ENCODE results near the gene SLC38A11. TPM values are rescaled to one million over a fixed set of nuclear protein-coding genes. Genes with fewer than 3 reads are reported as not detected.

The SLC38A11 gene
- polyA plus RNA-seq, 1 of the 3 experiments (the other 2 are of a cell fraction) = not detected

GRCh38 chr2:164877169-164877568, 78.2 kb downstream of the SLC38A11 start:
- H3K9me2 ChIP-seq = no peaks in the 10 kb centered on the region
- CTCF ChIA-PET = interaction anchor here (1.1 kb wide), 1 partner anchor 15 kb away, joined by 3 read pairs; no protein-coding TSS in a partner anchor
- H3K4me2 ChIP-seq = no peak overlapping the region
- H3K4me3 ChIP-seq (ENCODE audit: low read depth in 2 of 2, low read length in 1 of 2) = no peak overlapping the region
- no peaks in the 10 kb centered on the region for H4K20me1 ChIP-seq (ENCODE audit: insufficient read depth)
- DNase-seq = no peak
- no peaks in the 10 kb centered on the region for H3K9me3 ChIP-seq
- H3F3A ChIP-seq (replicated peaks; ENCODE audit: insufficient read depth) = no peaks in the 10 kb centered on the region
- TF ChIP-seq SMC3 (IDR thresholded peaks at IDR 0.05; ENCODE audit: low read depth, low read length) = no peak
- TF ChIP-seq NFIC (IDR thresholded peaks at IDR 0.05; ENCODE audit: borderline replicate concordance) = no peak
- no peak for TF ChIP-seq FOXM1 (IDR thresholded peaks at IDR 0.05; ENCODE audit: low read depth)
- no peak for TF ChIP-seq MXI1 (IDR thresholded peaks at IDR 0.05; ENCODE audit: low read depth, low read length)
- TF ChIP-seq TEAD4 (IDR thresholded peaks at IDR 0.05; ENCODE audit: borderline replicate concordance, insufficient read depth) = no peak
- no peak for TF ChIP-seq RXRA (IDR thresholded peaks at IDR 0.05; ENCODE audit: borderline replicate concordance, low read depth)
- TF ChIP-seq GATA2 (CRISPR knock-in tag; IDR thresholded peaks at IDR 0.05) = no peak
- no peak for TF ChIP-seq MEF2A (IDR thresholded peaks at IDR 0.05; ENCODE audit: borderline replicate concordance, low read depth)
- TF ChIP-seq FOSL2 (IDR thresholded peaks at IDR 0.05; ENCODE audit: borderline replicate concordance, low read depth) = no peak
- no peak for TF ChIP-seq NRF1 (IDR thresholded peaks at IDR 0.05; ENCODE audit: low read depth, low read length)
- TF ChIP-seq RFX5 (IDR thresholded peaks at IDR 0.05; ENCODE audit: low read length) = no peak
- no peak for TF ChIP-seq ELF1 (IDR thresholded peaks at IDR 0.05)
- no peak for TF ChIP-seq TAF1 (IDR thresholded peaks at IDR 0.05; ENCODE audit: borderline replicate concordance, low read depth, low read length)
- no peak for TF ChIP-seq YY1 (IDR thresholded peaks at IDR 0.05; ENCODE audit: low read depth)
- no peak for TF ChIP-seq TCF12 (IDR thresholded peaks at IDR 0.05)
- no peak for TF ChIP-seq EZH2phosphoT487 (IDR thresholded peaks at IDR 0.05; ENCODE audit: borderline replicate concordance, low read depth)
- no peak for TF ChIP-seq SIN3A (IDR thresholded peaks at IDR 0.05; ENCODE audit: borderline replicate concordance, low read depth, low read length)
- no peak for TF ChIP-seq JUND (IDR thresholded peaks at IDR 0.05)
- TF ChIP-seq RAD21 (IDR thresholded peaks at IDR 0.05; ENCODE audit: low read length) = no peak
- H3K79me2 ChIP-seq (ENCODE audit: insufficient read depth) = no peaks in the 10 kb centered on the region
- H2AFZ ChIP-seq (ENCODE audit: low read depth) = no peak overlapping the region
- H3K36me3 ChIP-seq (replicated peaks in 1 of 2; ENCODE audit: control insufficient read depth in 1 of 2, insufficient read depth in 2 of 2, low read length in 1 of 2) = no peaks in the 10 kb centered on the region
- 96% methylated on average over 4 of the region's 4 CpGs for WGBS (ENCODE audit: low lambda C conversion rate)
- no peaks in the 10 kb centered on the region for H3K4me1 ChIP-seq (ENCODE audit: control insufficient read depth in 1 of 2, insufficient read depth in 2 of 2, low read depth in 1 of 2, low read length in 1 of 2)
- H3K27ac ChIP-seq (ENCODE audit: low read depth in 2 of 2, low read length in 1 of 2) = no peak overlapping the region
- no peaks in the 10 kb centered on the region for H3K27me3 ChIP-seq (ENCODE audit: insufficient read depth)
- no peak overlapping the region for H3K9ac ChIP-seq
- POLR2A ChIA-PET = no interaction called here

DNA sequence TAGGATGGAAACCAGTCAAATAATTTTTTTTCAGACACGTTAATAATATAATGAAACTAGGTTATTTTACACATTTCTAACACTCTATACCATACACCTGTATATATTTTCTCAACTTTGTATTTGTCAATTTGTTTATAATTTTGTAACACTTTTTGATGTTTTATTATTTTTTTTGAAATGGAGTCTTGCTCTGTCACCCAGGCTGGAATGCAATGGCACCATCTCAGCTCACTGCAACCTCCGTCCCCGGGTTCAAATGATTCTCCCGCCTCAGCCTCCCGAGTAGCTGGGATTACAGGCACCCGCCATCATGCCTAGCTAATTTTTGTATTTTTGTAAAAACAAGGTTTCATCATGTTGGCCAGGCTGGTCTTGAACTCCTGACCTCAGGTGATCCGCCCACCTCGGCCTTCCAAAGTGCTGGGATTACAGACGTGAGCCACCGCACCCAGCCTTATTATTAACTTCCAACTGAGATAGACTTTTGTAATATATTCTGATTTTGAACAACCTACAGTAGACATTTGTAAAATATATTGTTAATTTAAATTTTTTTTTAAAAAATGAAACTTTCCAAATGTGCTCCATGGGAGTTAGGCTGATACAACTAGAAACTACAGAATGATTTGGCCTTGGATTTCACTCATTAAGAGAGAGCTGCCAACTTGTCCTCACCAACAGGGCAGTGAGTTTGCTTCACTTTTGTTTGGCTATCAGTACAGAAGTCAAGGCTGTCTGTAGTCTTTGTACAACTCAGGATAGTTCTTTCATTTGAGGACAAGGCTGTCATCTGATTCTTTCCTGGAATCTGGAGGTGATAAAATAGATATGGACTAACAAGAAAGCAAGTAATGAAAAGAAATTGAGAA, 79.8 kb downstream of the SLC38A11 start:
- WGBS (ENCODE audit: low lambda C conversion rate) = 93% methylated on average over 10 of the region's 10 CpGs
- Histone ChIP-seq H3K79me2 (ENCODE audit: insufficient read depth) (no peaks in the 10 kb centered on the region), H3K27me3 (ENCODE audit: insufficient read depth) (no peaks in the 10 kb centered on the region), H3K4me2 (no peak overlapping the region), H3K27ac (ENCODE audit: low read depth in 2 of 2, low read length in 1 of 2) (no peak overlapping the region), H3K9ac (no peak overlapping the region), H4K20me1 (ENCODE audit: insufficient read depth) (no peaks in the 10 kb centered on the region), H3K4me3 (ENCODE audit: low read depth in 2 of 2, low read length in 1 of 2) (no peak overlapping the region), H3K9me2 (no peaks in the 10 kb centered on the region), H3F3A (replicated peaks; ENCODE audit: insufficient read depth) (no peaks in the 10 kb centered on the region), H2AFZ (ENCODE audit: low read depth) (no peak overlapping the region), H3K36me3 (replicated peaks in 1 of 2; ENCODE audit: control insufficient read depth in 1 of 2, insufficient read depth in 2 of 2, low read length in 1 of 2) (no peaks in the 10 kb centered on the region), H3K4me1 (ENCODE audit: control insufficient read depth in 1 of 2, insufficient read depth in 2 of 2, low read depth in 1 of 2, low read length in 1 of 2) (no peaks in the 10 kb centered on the region), H3K9me3 (no peaks in the 10 kb centered on the region)
- CTCF ChIA-PET = interaction anchor here (1.0 kb wide), 1 partner anchor 15 kb away, joined by 3 read pairs; no protein-coding TSS in a partner anchor
- TF ChIP-seq, protein P1, sequence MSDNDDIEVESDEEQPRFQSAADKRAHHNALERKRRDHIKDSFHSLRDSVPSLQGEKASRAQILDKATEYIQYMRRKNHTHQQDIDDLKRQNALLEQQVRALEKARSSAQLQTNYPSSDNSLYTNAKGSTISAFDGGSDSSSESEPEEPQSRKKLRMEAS (IDR thresholded peaks at IDR 0.05; ENCODE audit: low read depth) = no peak
- TF ChIP-seq GABPA (IDR thresholded peaks at IDR 0.05; ENCODE audit: low read depth) = no peak
- POLR2A ChIA-PET = no interaction called here
- no peak for DNase-seq

Data from SK-N-SH (cell line).